MM.1S (cell line): ENCODE measurements around the gene CD74.

ENCODE experiments used
- CTCF ChIP-seq: fragments of 300-600 bp; sonication (generic); IDR thresholded peaks from 2 replicates; pipeline ENCODE4 v1.5.1; 2016; ENCODE audit warnings: antibody characterized with exemption, low read length, mixed read lengths
- EZH2 ChIP-seq: fragments of 300-600 bp; sonication (generic); optimal IDR thresholded peaks from 2 replicates; pipeline ENCODE3; 2017; ENCODE audit warnings: low read depth, mild to moderate bottlenecking, antibody characterized with exemption, low read length, mixed read lengths
- EZH2phosphoT487 ChIP-seq: fragments of 300-600 bp; sonication (generic); IDR thresholded peaks from 2 replicates; pipeline ENCODE4 v1.6.1; 2018; ENCODE audit warnings: antibody characterized with exemption, low read length

GRCh38 chr5:150434464-150434863 is 21.8 kb upstream of the CD74 start:
- no peak for TF ChIP-seq CTCF
- no peak for TF ChIP-seq EZH2phosphoT487
- TF ChIP-seq EZH2 = no peak
